ENCODE data around the gene TNNC1.
A peak's percentile ranks its signal among the peaks of the same experiment; 100 is the strongest.

GRCh38 chr3:52428151-52429005 lies 25.5 kb downstream of the TNNC1 start:
- TF ChIP-seq CTCF (IDR thresholded peaks at IDR 0.05) (peak; percentile 56 to 83 (median 58)), POLR2A (IDR thresholded peaks at IDR 0.05) (no peak), POLR2AphosphoS5 (IDR thresholded peaks at IDR 0.05) (peak in 1 of 3 donors; percentile 32)

Measured in breast epithelium (tissue), 3 donors.